Measurements from ENCODE around the gene CCDC106.

The CCDC106 gene

DNA sequence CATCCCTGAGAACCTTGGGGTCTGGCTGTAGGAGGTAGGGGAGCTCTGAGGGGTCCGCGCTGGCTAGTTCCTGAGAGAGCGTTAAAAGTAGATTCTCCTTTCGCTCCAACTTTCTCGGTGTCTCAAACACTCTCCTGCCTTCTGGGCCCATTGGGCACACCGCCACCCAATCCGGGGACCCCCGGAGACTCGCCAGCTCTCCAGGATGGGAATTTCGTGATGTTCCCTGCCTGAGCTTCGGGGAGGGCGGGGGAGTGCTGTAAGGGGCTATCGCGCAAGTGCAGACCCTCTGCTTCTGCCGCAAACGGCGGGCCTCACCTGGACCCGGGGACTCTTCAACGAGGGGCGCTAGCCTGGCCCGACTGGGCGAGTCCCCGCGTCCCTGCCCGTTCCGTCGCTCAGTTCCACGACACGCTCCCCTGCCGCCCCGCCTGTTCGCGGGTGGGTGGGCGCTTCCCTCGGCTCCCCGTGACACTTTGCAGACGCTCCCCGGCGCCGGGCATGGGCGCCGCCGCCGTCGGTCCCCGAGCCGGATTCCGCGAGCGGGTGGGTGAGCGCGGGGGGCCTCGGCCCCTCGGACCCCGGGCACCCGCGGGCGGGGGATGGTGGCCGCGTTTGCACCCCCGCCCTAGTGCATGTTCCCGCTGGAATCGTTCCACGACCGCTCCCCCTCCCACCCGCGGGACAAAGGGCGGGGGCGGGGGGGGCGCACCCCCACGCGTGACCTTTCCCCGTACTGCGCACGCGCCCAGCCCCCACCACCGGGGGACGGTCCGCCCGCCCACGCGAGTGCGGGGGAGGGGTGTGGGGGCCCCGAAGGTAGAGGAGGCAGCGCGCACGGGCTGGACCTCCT lies at the start of gene CCDC106:
Gene CCDC106, plus strand, starts transcription at position 481 of the 853 bp plus-strand sequence. CDS start 835 bp downstream, outside the sequence.
- Histone ChIP-seq H3K4me1 (ENCODE audit: control insufficient read depth, insufficient read depth, low read length) (peaks cover 23% of the 10 kb centered on the region), H3K27ac (ENCODE audit: low read depth, low read length) (peak within 1 kb of the TSS; percentile 79), H3K4me3 (ENCODE audit: low read length) (peak within 1 kb of the TSS; percentile 82), H3K9ac (ENCODE audit: low read length) (peak within 1 kb of the TSS; percentile 38), H3K27me3 (ENCODE audit: control insufficient read depth, insufficient read depth, low read length) (no peaks in the 10 kb centered on the region), H3K36me3 (ENCODE audit: control insufficient read depth, insufficient read depth, low read length) (no peaks in the 10 kb centered on the region)

DNA sequence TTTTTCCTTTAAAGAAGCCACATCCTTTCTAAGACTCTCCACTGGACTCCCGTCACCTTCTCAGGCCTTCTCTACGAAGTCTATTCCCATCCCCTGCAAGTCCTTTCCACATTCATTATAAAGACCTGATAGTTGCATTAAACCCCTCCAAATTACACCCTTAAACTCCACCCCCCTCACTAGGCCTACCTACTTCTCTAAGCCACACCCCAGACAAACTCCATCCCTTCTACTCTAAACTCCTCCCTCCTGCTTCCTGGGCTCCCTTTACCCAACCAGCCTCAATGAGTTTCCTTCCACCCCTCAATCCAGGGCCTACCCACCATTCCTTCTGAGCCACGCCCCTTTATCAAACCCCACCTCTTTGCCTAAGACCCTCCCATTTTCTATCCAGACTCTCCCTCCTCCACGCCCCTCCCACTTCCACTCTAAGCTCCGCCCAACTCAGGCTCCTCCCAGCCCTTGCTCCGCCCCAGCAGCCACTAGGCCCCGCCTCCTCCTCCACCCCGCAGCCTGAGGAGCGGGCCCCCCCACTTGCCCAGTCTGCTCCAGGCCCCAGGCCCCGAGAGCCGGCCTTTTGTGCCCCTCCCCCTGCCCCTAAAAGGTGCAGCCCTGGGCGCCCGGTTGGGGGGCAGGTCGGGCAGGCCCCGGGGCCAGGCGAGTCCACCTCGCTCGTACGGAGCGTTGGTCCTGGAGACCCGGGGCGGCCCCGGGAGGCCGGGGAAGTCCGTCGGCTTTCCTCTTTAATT lies 49.1 kb upstream of the CCDC106 start:
- peak overlapping the region; percentile 100 for H3K27ac ChIP-seq (ENCODE audit: low read depth, low read length)
- H3K9ac ChIP-seq (ENCODE audit: low read length): no peak overlapping the region
- H3K27me3 ChIP-seq (ENCODE audit: control insufficient read depth, insufficient read depth, low read length): no peaks in the 10 kb centered on the region
- peak overlapping the region; percentile 91 for H3K4me3 ChIP-seq (ENCODE audit: low read length)
- peaks cover 11% of the 10 kb centered on the region for H3K36me3 ChIP-seq (ENCODE audit: control insufficient read depth, insufficient read depth, low read length)
- H3K4me1 ChIP-seq (ENCODE audit: control insufficient read depth, insufficient read depth, low read length): peaks cover 5% of the 10 kb centered on the region

DNA sequence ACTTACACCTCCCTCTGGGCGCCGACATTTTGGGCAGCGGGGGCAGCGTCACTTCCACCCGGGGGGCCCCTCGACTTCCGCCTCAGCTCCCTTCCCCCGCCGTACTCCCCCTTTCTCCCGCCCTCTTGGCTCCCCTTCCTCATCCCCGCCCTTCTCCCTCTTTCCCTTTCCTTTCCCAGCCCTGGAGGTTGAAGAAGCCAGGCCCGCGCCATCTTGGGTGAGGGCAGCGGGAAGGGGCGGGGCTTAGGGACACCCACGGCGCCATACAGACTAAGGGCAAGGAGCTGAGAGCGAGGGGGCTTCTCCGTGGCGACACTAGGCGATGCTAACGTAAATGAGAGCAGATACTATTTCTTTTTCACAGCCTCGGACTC lies 48.6 kb upstream of the CCDC106 start, which contains the start of gene FIZ1:
Gene FIZ1, minus strand, starts transcription at position 50 of the 374 bp plus-strand sequence. CDS start 1,652 bp downstream, outside the sequence.
- peak within 1 kb of the TSS; percentile 91 for H3K4me3 ChIP-seq (ENCODE audit: low read length)
- H3K27ac ChIP-seq (ENCODE audit: low read depth, low read length): peak within 1 kb of the TSS; percentile 100
- H3K27me3 ChIP-seq (ENCODE audit: control insufficient read depth, insufficient read depth, low read length): no peaks in the 10 kb centered on the region
- H3K36me3 ChIP-seq (ENCODE audit: control insufficient read depth, insufficient read depth, low read length): peaks cover 11% of the 10 kb centered on the region
- peaks cover 5% of the 10 kb centered on the region for H3K4me1 ChIP-seq (ENCODE audit: control insufficient read depth, insufficient read depth, low read length)
- peak within 1 kb of the TSS; percentile 93 for H3K9ac ChIP-seq (ENCODE audit: low read length)

DNA sequence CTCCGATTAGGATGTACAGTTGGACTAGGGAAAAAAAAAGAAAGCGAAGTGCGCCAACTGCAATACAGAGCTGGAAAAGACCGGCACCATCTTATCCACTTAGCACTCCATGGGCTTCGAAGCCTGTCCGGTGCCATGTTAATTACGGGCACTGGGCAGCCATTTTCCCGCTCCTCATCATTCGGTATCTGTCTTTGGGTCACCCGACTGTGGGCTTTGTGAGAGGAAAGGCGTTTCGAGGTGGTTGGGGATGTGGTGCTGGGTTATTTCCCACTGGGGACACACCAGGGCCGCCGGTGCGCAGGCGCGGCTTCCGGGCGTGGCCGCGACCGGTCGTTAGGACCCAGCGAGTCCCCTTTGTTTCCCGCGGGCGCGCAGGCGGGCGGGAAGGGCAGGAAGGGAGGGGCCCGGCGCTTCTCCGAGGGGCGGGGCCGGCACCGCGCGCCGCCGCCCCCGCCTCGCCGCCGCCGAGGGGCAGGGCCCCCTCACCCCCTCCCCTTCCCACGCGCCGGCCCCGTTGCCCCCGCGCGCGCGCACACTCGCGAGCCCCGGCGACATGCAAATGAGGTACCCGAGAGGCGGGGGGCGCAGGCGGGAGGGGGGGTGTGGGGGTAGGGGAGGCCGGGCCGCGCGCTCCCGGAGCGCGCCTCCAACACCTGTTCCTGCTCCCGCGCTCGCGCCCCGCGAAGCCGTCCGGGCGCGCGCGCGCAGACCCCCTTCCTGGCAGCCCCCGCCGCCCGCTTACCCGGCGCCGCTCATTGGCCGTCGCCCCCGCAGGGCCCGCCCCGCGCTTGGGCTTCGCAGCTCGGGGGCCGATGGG lies 48.0 kb upstream of the CCDC106 start, which contains the start of gene ZNF524:
Gene ZNF524, plus strand, starts transcription at position 447 of the 820 bp plus-strand sequence. CDS start 1,825 bp downstream, outside the sequence.
- Histone ChIP-seq H3K4me3 (ENCODE audit: low read length) (peak within 1 kb of the TSS; percentile 91), H3K4me1 (ENCODE audit: control insufficient read depth, insufficient read depth, low read length) (peaks cover 9% of the 10 kb centered on the region), H3K27ac (ENCODE audit: low read depth, low read length) (peak within 1 kb of the TSS; percentile 100), H3K27me3 (ENCODE audit: control insufficient read depth, insufficient read depth, low read length) (no peaks in the 10 kb centered on the region), H3K9ac (ENCODE audit: low read length) (peak within 1 kb of the TSS; percentile 93), H3K36me3 (ENCODE audit: control insufficient read depth, insufficient read depth, low read length) (peaks cover 11% of the 10 kb centered on the region)

DNA sequence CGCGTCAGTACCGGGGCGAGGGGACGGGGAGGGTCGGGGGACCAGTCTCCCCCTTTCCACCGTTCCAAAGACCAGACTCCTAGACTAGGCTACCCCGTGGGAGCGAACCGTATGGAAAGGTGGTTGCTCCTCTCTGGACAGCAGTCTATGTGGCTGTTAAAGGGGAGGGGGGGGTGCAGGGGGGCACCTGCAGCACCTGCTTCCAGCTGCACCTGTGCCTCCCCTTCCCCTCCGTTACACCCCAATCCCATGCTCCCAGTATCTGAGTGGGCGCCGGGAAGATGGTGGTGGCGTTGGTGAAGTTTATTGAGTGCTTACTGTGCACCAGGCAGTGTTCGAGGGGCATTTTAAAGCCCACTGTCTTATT lies 47.4 kb upstream of the CCDC106 start:
- H3K4me1 ChIP-seq (ENCODE audit: control insufficient read depth, insufficient read depth, low read length): peaks cover 9% of the 10 kb centered on the region
- H3K9ac ChIP-seq (ENCODE audit: low read length): peak overlapping the region; percentile 49
- H3K36me3 ChIP-seq (ENCODE audit: control insufficient read depth, insufficient read depth, low read length): peaks cover 7% of the 10 kb centered on the region
- H3K27ac ChIP-seq (ENCODE audit: low read depth, low read length): peak overlapping the region; percentile 100
- H3K4me3 ChIP-seq (ENCODE audit: low read length): peak overlapping the region; percentile 78
- no peaks in the 10 kb centered on the region for H3K27me3 ChIP-seq (ENCODE audit: control insufficient read depth, insufficient read depth, low read length)

DNA sequence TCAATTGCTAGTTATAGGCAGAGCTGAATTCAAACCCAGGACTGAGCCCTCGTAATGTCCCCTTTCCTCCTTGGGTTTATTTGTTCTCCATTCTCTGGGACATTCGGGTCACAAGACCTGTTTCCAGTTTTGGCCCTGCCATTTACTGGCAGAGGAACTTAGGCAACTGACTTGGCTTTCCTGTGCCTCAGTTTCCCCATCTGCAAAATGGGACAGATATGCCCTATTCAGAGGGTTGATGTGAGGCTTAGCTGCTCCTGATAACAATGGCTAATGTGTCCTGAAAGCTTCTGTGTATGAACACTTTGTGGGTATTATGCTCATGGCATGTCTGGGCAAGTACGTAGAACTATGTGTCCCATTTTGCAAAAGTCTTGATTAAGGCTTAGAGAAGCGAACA lies 46.9 kb upstream of the CCDC106 start:
- no peak overlapping the region for H3K9ac ChIP-seq (ENCODE audit: low read length)
- peak overlapping the region; percentile 78 for H3K4me3 ChIP-seq (ENCODE audit: low read length)
- peak overlapping the region; percentile 30 for H3K27ac ChIP-seq (ENCODE audit: low read depth, low read length)
- peaks cover 3% of the 10 kb centered on the region for H3K36me3 ChIP-seq (ENCODE audit: control insufficient read depth, insufficient read depth, low read length)
- H3K4me1 ChIP-seq (ENCODE audit: control insufficient read depth, insufficient read depth, low read length): peaks cover 10% of the 10 kb centered on the region
- peaks cover 2% of the 10 kb centered on the region for H3K27me3 ChIP-seq (ENCODE audit: control insufficient read depth, insufficient read depth, low read length)

DNA sequence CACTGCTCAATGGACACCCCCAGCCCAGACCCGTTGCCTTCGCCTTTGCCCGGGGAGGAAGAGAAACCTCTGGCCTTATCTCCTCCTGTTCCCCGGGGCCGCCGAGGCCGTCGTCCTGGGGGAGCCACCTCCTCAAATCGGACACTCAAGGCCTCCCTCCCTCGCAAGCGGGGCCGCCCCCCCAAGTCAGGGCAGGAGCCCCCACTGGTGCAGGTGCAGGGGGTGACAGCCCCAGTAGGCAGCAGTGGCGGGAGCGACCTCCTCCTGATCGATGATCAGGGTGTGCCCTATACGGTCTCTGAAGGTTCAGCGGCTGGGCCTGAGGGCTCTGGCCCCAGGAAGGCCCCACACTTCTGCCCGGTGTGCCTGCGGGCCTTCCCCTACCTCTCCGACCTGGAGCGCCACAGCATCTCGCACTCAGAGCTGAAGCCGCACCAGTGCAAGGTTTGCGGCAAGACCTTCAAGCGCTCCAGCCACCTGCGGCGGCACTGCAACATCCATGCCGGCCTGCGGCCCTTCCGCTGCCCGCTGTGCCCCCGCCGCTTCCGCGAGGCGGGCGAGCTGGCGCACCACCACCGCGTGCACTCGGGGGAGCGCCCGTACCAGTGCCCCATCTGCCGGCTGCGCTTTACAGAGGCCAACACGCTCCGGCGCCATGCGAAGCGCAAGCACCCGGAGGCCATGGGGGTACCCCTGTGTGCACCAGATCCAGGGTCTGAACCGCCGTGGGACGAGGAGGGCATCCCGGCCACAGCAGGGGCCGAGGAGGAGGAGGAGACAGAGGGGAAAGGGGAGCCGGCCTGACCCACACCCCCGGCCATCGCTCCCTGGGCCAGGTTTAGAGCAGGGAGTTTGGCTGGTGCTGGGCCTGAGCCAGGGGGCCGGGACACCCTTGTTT lies 45.7 kb upstream of the CCDC106 start:
- H3K4me1 ChIP-seq (ENCODE audit: control insufficient read depth, insufficient read depth, low read length): peaks cover 18% of the 10 kb centered on the region
- H3K27me3 ChIP-seq (ENCODE audit: control insufficient read depth, insufficient read depth, low read length): peaks cover 2% of the 10 kb centered on the region
- H3K9ac ChIP-seq (ENCODE audit: low read length): no peak overlapping the region
- no peak overlapping the region for H3K27ac ChIP-seq (ENCODE audit: low read depth, low read length)
- H3K4me3 ChIP-seq (ENCODE audit: low read length): no peak overlapping the region
- H3K36me3 ChIP-seq (ENCODE audit: control insufficient read depth, insufficient read depth, low read length): no peaks in the 10 kb centered on the region

DNA sequence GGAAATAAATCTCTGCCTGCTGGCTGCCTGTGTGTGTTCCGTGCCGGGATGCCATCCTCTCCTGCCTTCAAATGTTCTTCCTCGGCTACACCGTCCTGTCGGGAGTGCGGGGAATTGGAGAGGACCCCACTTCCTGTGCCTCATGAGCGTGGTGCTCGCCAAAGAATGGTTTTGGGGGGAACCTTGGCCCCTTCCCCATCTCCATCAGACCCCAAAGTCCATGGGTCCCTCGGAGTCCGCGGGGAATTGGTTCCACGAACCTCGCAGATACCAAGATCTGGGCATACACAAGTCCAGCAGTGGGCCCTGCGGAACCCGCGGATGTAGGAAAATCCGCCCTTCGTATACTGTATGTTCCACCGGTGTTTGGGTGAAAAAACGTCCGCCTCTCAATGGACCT lies 44.9 kb upstream of the CCDC106 start:
- H3K36me3 ChIP-seq (ENCODE audit: control insufficient read depth, insufficient read depth, low read length): no peaks in the 10 kb centered on the region
- H3K9ac ChIP-seq (ENCODE audit: low read length): no peak overlapping the region
- H3K27ac ChIP-seq (ENCODE audit: low read depth, low read length): no peak overlapping the region
- peaks cover 2% of the 10 kb centered on the region for H3K27me3 ChIP-seq (ENCODE audit: control insufficient read depth, insufficient read depth, low read length)
- H3K4me1 ChIP-seq (ENCODE audit: control insufficient read depth, insufficient read depth, low read length): peaks cover 18% of the 10 kb centered on the region
- no peak overlapping the region for H3K4me3 ChIP-seq (ENCODE audit: low read length)

DNA sequence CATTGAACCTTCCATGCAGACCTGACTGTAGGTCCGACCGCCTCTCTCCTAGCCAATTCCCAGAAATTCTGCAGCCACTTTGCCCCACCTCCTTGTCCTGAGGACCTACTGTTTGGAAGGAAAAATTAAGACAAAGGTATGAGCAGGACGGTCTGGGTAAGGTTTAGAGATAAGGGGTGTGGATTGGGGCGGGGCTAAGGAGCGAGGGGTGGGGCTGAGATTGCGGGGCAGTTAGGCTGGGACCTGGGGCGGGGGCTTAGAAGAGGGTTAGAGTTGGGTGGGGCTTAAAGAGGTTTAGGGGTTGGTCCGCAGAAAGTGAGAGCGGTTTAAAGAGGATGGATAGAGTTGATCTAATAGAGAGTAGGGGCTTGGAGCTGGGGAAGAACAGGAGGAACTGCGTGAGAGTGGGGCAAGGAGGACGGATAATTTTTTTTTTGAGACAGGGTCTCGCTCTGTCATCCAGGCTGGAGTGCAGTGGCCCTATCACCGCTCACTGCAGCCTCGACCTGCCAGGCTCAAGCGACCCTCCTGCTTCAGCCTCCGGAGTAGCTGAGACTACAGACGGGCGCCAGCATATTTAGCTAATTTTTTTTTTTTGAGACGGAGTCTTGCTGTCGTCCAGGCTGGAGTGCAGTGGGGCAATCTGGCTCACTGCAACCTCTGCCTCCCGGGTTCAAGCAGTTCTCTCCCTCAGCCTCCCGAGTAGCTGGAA lies 44.3 kb upstream of the CCDC106 start:
- Histone ChIP-seq H3K36me3 (ENCODE audit: control insufficient read depth, insufficient read depth, low read length) (no peaks in the 10 kb centered on the region), H3K27ac (ENCODE audit: low read depth, low read length) (no peak overlapping the region), H3K9ac (ENCODE audit: low read length) (no peak overlapping the region), H3K27me3 (ENCODE audit: control insufficient read depth, insufficient read depth, low read length) (peaks cover 2% of the 10 kb centered on the region), H3K4me3 (ENCODE audit: low read length) (no peak overlapping the region), H3K4me1 (ENCODE audit: control insufficient read depth, insufficient read depth, low read length) (peaks cover 18% of the 10 kb centered on the region)

DNA sequence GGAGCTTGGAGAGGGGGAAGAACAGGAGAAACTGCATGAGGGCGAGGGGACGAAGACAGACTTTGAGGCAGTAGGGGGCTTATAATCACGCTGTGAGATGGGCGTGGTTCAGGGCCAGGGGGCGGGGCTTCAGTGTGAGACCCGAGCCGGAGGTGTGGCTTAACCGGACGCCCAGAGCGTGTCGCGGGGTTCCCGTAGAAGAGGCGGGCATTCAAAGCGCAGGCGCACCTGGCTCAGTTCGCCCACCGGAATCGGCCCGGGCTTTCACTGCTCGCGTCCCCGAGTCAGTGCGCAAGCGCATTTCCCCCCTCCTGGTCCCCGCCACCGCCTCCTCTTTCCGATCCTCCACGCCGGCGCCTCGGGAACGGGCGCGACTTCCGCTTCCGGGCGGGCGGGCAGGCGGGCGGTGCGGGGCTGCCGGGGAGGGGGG lies 42.8 kb upstream of the CCDC106 start:
- H3K9ac ChIP-seq (ENCODE audit: low read length): peak overlapping the region; percentile 36

More for the DNA sequence above, 42.8 kb upstream of the CCDC106 start:
- Histone ChIP-seq H3K4me3 (ENCODE audit: low read length) (peak overlapping the region; percentile 97), H3K27ac (ENCODE audit: low read depth, low read length) (peak overlapping the region; percentile 94), H3K4me1 (ENCODE audit: control insufficient read depth, insufficient read depth, low read length) (peaks cover 18% of the 10 kb centered on the region), H3K36me3 (ENCODE audit: control insufficient read depth, insufficient read depth, low read length) (peaks cover 4% of the 10 kb centered on the region), H3K27me3 (ENCODE audit: control insufficient read depth, insufficient read depth, low read length) (peaks cover 2% of the 10 kb centered on the region)

Measured in rectal smooth muscle tissue (tissue), 1 donor.